ENCODE results near the gene CYP2A7.
A peak's percentile ranks its signal among the peaks of the same experiment; 100 is the strongest.
"Not testable (repeated sequence)": the region's sequence is repeated elsewhere in the genome, so short reads cannot be mapped to it uniquely, and the experiment has no call there.

Gene CYP2A7

GRCh38 chr19:40896843-40897789, 15.1 kb upstream of the CYP2A7 start:
- peak; percentile 9 for DNase-seq (ENCODE audit: low read depth)

GRCh38 chr19:40896418-40896796, 14.4 kb upstream of the CYP2A7 start:
- DNase-seq (ENCODE audit: low read depth), result no peak

- no peak for DNase-seq (ENCODE audit: low read depth)
Measured at GRCh38 chr19:40893112-40893511, 11.1 kb upstream of the CYP2A7 start.

- no peak for DNase-seq (ENCODE audit: low read depth)
Measured at GRCh38 chr19:40889366-40889765, 7.3 kb upstream of the CYP2A7 start.

- no peak for DNase-seq (ENCODE audit: low read depth)
Measured at GRCh38 chr19:40888191-40888590, 6.2 kb upstream of the CYP2A7 start.

- not testable (repeated sequence) for DNase-seq (ENCODE audit: low read depth)
Measured at GRCh38 chr19:40884187-40884931, 2.3 kb upstream of the CYP2A7 start.

- DNase-seq (ENCODE audit: low read depth), result not testable (repeated sequence)
Measured at GRCh38 chr19:40879349-40879748, 2.7 kb downstream of the CYP2A7 start.

- not testable (repeated sequence) for DNase-seq (ENCODE audit: low read depth)
Measured at GRCh38 chr19:40875526-40875951, 6.5 kb downstream of the CYP2A7 start.

GRCh38 chr19:40874874-40875273, 7.2 kb downstream of the CYP2A7 start:
- not testable (repeated sequence) for DNase-seq (ENCODE audit: low read depth)

- DNase-seq (ENCODE audit: low read depth), result not testable (repeated sequence)
Measured at GRCh38 chr19:40873873-40874272, 8.2 kb downstream of the CYP2A7 start.

- no peak for DNase-seq (ENCODE audit: low read depth)
Measured at GRCh38 chr19:40872209-40872608, 9.8 kb downstream of the CYP2A7 start.

- DNase-seq (ENCODE audit: low read depth), result no peak
Measured at GRCh38 chr19:40867701-40868100, 14.3 kb downstream of the CYP2A7 start.

GRCh38 chr19:40864739-40865496, 17.1 kb downstream of the CYP2A7 start:
- DNase-seq (ENCODE audit: low read depth), result not testable (repeated sequence)

GRCh38 chr19:40862785-40863184, 19.2 kb downstream of the CYP2A7 start:
- DNase-seq (ENCODE audit: low read depth), result peak; percentile 14

GRCh38 chr19:40862333-40862732, 19.7 kb downstream of the CYP2A7 start:
- DNase-seq (ENCODE audit: low read depth), result no peak

- no peak for DNase-seq (ENCODE audit: low read depth)
Measured at GRCh38 chr19:40858109-40858508, 23.9 kb downstream of the CYP2A7 start.

GRCh38 chr19:40852467-40853152, 29.4 kb downstream of the CYP2A7 start:
- DNase-seq (ENCODE audit: low read depth), result not testable (repeated sequence)

GRCh38 chr19:40850277-40850676, 31.8 kb downstream of the CYP2A7 start, which contains the start of gene CYP2A6:
Gene CYP2A6 (minus strand): TSS chr19:40850447. CDS start chr19:40850426, 21 bp downstream.
- DNase-seq (ENCODE audit: low read depth), result not testable (repeated sequence)

GRCh38 chr19:40846722-40847121, 35.3 kb downstream of the CYP2A7 start:
- DNase-seq (ENCODE audit: low read depth), result not testable (repeated sequence)

GRCh38 chr19:40843653-40844052, 38.4 kb downstream of the CYP2A7 start:
- DNase-seq (ENCODE audit: low read depth), result not testable (repeated sequence)

GRCh38 chr19:40842997-40843652, 38.9 kb downstream of the CYP2A7 start:
- not testable (repeated sequence) for DNase-seq (ENCODE audit: low read depth)

All from iris pigment epithelial cell (primary cell).